GM19455 (cell line): ENCODE measurements around the gene ENTHD1.
"Not testable (repeated sequence)": the region's sequence is repeated elsewhere in the genome, so short reads cannot be mapped to it uniquely, and the experiment has no call there.

ENCODE experiments used
- ATAC-seq: cut with Tn5 transposase; IDR thresholded peaks from one replicate; pipeline ENCODE4 v1.9.1; 2021; ENCODE audit not compliant: unreplicated experiment

The ENTHD1 gene

GRCh38 chr22:39900306-39901227 is 7.0 kb upstream of the ENTHD1 start, which contains the start of gene GRAP2:
GRAP2 (plus strand) TSS chr22:39901084; CDS start chr22:39947107, 46,023 bp downstream.
- no peak for ATAC-seq

GRCh38 chr22:39898997-39899396 is 5.4 kb upstream of the ENTHD1 start:
- ATAC-seq = no peak

- ATAC-seq = no peak
Measured at GRCh38 chr22:39897841-39898240, 4.3 kb upstream of the ENTHD1 start.

- no peak for ATAC-seq
Measured at GRCh38 chr22:39896313-39896996, 2.9 kb upstream of the ENTHD1 start.

- no peak for ATAC-seq
Measured at GRCh38 chr22:39895682-39896081, 2.1 kb upstream of the ENTHD1 start.

GRCh38 chr22:39894554-39895092 is 1.1 kb upstream of the ENTHD1 start:
- ATAC-seq = no peak

GRCh38 chr22:39889924-39890323 is 3.6 kb downstream of the ENTHD1 start:
- not testable (repeated sequence) for ATAC-seq

GRCh38 chr22:39883057-39883456 is 10.5 kb downstream of the ENTHD1 start:
- no peak for ATAC-seq

- no peak for ATAC-seq
Measured at GRCh38 chr22:39880722-39881121, 12.8 kb downstream of the ENTHD1 start.

GRCh38 chr22:39877079-39877845 is 16.3 kb downstream of the ENTHD1 start:
- ATAC-seq = no peak

GRCh38 chr22:39875176-39875885 is 18.2 kb downstream of the ENTHD1 start:
- not testable (repeated sequence) for ATAC-seq

- no peak for ATAC-seq
Measured at GRCh38 chr22:39873965-39874364, 19.6 kb downstream of the ENTHD1 start.

- no peak for ATAC-seq
Measured at GRCh38 chr22:39872548-39872947, 21.0 kb downstream of the ENTHD1 start.

GRCh38 chr22:39871008-39871798 is 22.4 kb downstream of the ENTHD1 start:
- no peak for ATAC-seq

- ATAC-seq = not testable (repeated sequence)
Measured at GRCh38 chr22:39869797-39870196, 23.8 kb downstream of the ENTHD1 start.

GRCh38 chr22:39868741-39869140 is 24.8 kb downstream of the ENTHD1 start:
- no peak for ATAC-seq

- no peak for ATAC-seq
Measured at GRCh38 chr22:39859903-39860588, 33.5 kb downstream of the ENTHD1 start.

GRCh38 chr22:39856588-39856987 is 37.0 kb downstream of the ENTHD1 start:
- ATAC-seq = no peak

GRCh38 chr22:39852799-39853198 is 40.8 kb downstream of the ENTHD1 start:
- no peak for ATAC-seq
